Neutrophil (primary cell): Measurements from ENCODE around the gene CAMK1.
"Not testable (repeated sequence)": the region's sequence is repeated elsewhere in the genome, so short reads cannot be mapped to it uniquely, and the experiment has no call there.

ENCODE experiments used
- H3K27ac ChIP-seq: fragments of 200-600 bp; sonication (generic); 2 replicates; pipeline ENCODE4 v1.5.1; 2016; ENCODE audit warnings: mild to moderate bottlenecking, moderate library complexity
- H3K27me3 ChIP-seq: fragments of 200-600 bp; sonication (generic); 2 replicates; pipeline ENCODE4 v1.6.0; 2016; ENCODE audit warnings: mild to moderate bottlenecking
- H3K36me3 ChIP-seq: fragments of 200-600 bp; sonication (generic); 2 replicates; pipeline ENCODE4 v1.5.1; 2017
- H3K4me1 ChIP-seq, 2 experiments: fragments of 200-600 bp in 1 of 2; sonication (generic) in 1 of 2; 1 replicate in 1 of 2; 2 replicates in 1 of 2; pipeline versions ENCODE4 v1.5.1 to v1.6.1; 2013 to 2016; ENCODE audit warnings: low read depth in 1 of 2, low read length in 1 of 2, mild to moderate bottlenecking in 1 of 2, moderate library complexity in 1 of 2; ENCODE audit not compliant: control insufficient read depth in 1 of 2, insufficient read depth in 1 of 2
- H3K4me3 ChIP-seq, 2 experiments: fragments of 200-600 bp in 1 of 2; sonication (generic) in 1 of 2; 1 replicate in 1 of 2; 2 replicates in 1 of 2; pipeline ENCODE4 v1.5.1; 2013 to 2016; ENCODE audit warnings: low read depth in 1 of 2, low read length in 1 of 2, mild to moderate bottlenecking in 1 of 2, moderate library complexity in 1 of 2
- H3K9me3 ChIP-seq: fragments of 200-600 bp; sonication (generic); 2 replicates; pipeline ENCODE4 v1.5.1; 2016
- CTCF ChIP-seq: fragments of 200-600 bp; sonication (generic); IDR thresholded peaks from 2 replicates; pipeline ENCODE4 v1.5.1; 2016; ENCODE audit warnings: antibody characterized with exemption

The CAMK1 gene

GRCh38 chr3:9779075-9779593 lies 9.4 kb upstream of the CAMK1 start:
- H3K9me3 ChIP-seq, result no peaks in the 10 kb centered on the region
- H3K27me3 ChIP-seq, result no peaks in the 10 kb centered on the region
- H3K4me3 ChIP-seq, result no peak overlapping the region
- peak overlapping the region; percentile 94 for H3K27ac ChIP-seq
- no peak for TF ChIP-seq CTCF
- peaks cover 45% of the 10 kb centered on the region in 2 experiments for H3K4me1 ChIP-seq
- H3K36me3 ChIP-seq, result peaks cover 21% of the 10 kb centered on the region

GRCh38 chr3:9778143-9779074 lies 8.7 kb upstream of the CAMK1 start:
- no peak for TF ChIP-seq CTCF
- H3K27ac ChIP-seq, result peak overlapping the region; percentile 94
- H3K4me3 ChIP-seq, result no peak overlapping the region
- no peaks in the 10 kb centered on the region for H3K9me3 ChIP-seq
- peaks cover 14% of the 10 kb centered on the region for H3K36me3 ChIP-seq
- H3K27me3 ChIP-seq, result no peaks in the 10 kb centered on the region
- H3K4me1 ChIP-seq, result peaks cover 45% of the 10 kb centered on the region in 2 experiments

GRCh38 chr3:9777694-9778021 lies 7.9 kb upstream of the CAMK1 start:
- H3K27ac ChIP-seq, result no peak overlapping the region
- H3K4me1 ChIP-seq, result peaks cover 42% of the 10 kb centered on the region in 2 experiments
- TF ChIP-seq CTCF, result no peak

GRCh38 chr3:9776896-9777693 lies 7.3 kb upstream of the CAMK1 start:
- no peak for TF ChIP-seq CTCF
- Histone ChIP-seq H3K9me3 (no peaks in the 10 kb centered on the region), H3K27ac (no peak overlapping the region), H3K4me3 (no peak overlapping the region), H3K27me3 (no peaks in the 10 kb centered on the region), H3K36me3 (peaks cover 6% of the 10 kb centered on the region), H3K4me1 (peaks cover 36 to 37% of the 10 kb centered on the region in 2 experiments)

More at GRCh38 chr3:9777694-9778021, 7.9 kb upstream of the CAMK1 start:
- no peak overlapping the region for H3K4me3 ChIP-seq
- peaks cover 6% of the 10 kb centered on the region for H3K36me3 ChIP-seq
- H3K27me3 ChIP-seq, result no peaks in the 10 kb centered on the region
- no peaks in the 10 kb centered on the region for H3K9me3 ChIP-seq

GRCh38 chr3:9771007-9771406 lies 1.3 kb upstream of the CAMK1 start:
- not testable (repeated sequence) for H3K4me3 ChIP-seq, H3K36me3 ChIP-seq, H3K9me3 ChIP-seq, H3K27ac ChIP-seq
- peaks cover 14% of the 10 kb centered on the region for H3K27me3 ChIP-seq
- H3K4me1 ChIP-seq, result peaks cover 23 to 26% of the 10 kb centered on the region in 2 experiments
